DND-41 (cell line): ENCODE results near the gene TBC1D19.

Experiments used
- EZH2 ChIP-seq: IDR thresholded peaks from 3 replicates; pipeline ENCODE4 v1.6.1; 2012; ENCODE audit warnings: borderline replicate concordance, low read depth, mild to moderate bottlenecking, moderate library complexity, low read length, inconsistent platforms; ENCODE audit not compliant: severe bottlenecking
- TF ChIP-seq, protein P1 (sequence below): IDR thresholded peaks from 2 replicates; pipeline ENCODE4 v1.5.1; 2012; ENCODE audit warnings: borderline replicate concordance, low read length, moderate library complexity, mild to moderate bottlenecking; ENCODE audit not compliant: poor library complexity, severe bottlenecking; ENCODE audit errors: extremely low read depth

DNA sequence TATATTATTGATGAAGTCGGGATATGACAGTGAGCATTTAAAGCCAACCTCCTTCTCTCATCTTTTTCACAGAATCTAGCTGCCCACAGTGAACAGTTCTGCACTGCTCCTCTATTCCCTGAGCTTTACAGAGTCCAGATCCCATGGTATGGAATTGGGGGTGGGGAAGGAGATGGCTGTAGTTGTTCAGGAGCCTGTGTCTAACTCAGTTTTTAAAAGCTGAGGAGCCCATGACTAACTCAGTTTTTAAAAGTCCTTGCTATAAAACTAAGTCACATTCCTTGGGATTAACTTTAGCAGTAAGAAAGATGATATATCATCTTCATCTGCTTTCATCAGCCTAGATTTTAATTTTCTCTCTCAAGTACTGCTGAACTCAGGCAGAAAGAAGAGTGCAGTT is 180.3 kb downstream of the TBC1D19 start:
- TF ChIP-seq, protein P1, sequence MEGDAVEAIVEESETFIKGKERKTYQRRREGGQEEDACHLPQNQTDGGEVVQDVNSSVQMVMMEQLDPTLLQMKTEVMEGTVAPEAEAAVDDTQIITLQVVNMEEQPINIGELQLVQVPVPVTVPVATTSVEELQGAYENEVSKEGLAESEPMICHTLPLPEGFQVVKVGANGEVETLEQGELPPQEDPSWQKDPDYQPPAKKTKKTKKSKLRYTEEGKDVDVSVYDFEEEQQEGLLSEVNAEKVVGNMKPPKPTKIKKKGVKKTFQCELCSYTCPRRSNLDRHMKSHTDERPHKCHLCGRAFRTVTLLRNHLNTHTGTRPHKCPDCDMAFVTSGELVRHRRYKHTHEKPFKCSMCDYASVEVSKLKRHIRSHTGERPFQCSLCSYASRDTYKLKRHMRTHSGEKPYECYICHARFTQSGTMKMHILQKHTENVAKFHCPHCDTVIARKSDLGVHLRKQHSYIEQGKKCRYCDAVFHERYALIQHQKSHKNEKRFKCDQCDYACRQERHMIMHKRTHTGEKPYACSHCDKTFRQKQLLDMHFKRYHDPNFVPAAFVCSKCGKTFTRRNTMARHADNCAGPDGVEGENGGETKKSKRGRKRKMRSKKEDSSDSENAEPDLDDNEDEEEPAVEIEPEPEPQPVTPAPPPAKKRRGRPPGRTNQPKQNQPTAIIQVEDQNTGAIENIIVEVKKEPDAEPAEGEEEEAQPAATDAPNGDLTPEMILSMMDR, result no peak
- no peak for TF ChIP-seq EZH2
